22Rv1 (cell line): ENCODE measurements around the gene SRSF7.

ENCODE experiments used
- H3K27ac ChIP-seq: fragments of 450-650 bp; 2 replicates; pipeline ENCODE4 v1.5.1; 2017
- CTCF ChIP-seq: fragments of 450-650 bp; IDR thresholded peaks from 2 replicates; pipeline ENCODE4 v1.5.1; 2017; ENCODE audit warnings: mild to moderate bottlenecking
- ZFX ChIP-seq: fragments of 450-650 bp; IDR thresholded peaks from 2 replicates; pipeline ENCODE4 v1.6.1; 2017; ENCODE audit warnings: antibody characterized with exemption, borderline replicate concordance

SRSF7 gene

GRCh38 chr2:38791744-38792143, 40.6 kb upstream of the SRSF7 start:
- no peak for TF ChIP-seq ZFX
- no peak for TF ChIP-seq CTCF
- no peak overlapping the region for H3K27ac ChIP-seq

- no peak for TF ChIP-seq ZFX
- no peak for TF ChIP-seq CTCF
- no peak overlapping the region for H3K27ac ChIP-seq
Observed at GRCh38 chr2:38789691-38790090, 38.5 kb upstream of the SRSF7 start.

- H3K27ac ChIP-seq = no peak overlapping the region
- no peak for TF ChIP-seq ZFX
- TF ChIP-seq CTCF = no peak
Observed at GRCh38 chr2:38788306-38788705, 37.1 kb upstream of the SRSF7 start.

GRCh38 chr2:38783586-38783985, 32.4 kb upstream of the SRSF7 start:
- TF ChIP-seq CTCF (no peak), ZFX (no peak)
- H3K27ac ChIP-seq = peak overlapping the region; percentile 50

GRCh38 chr2:38778687-38779082, 27.5 kb upstream of the SRSF7 start:
- H3K27ac ChIP-seq = peak overlapping the region; percentile 51

GRCh38 chr2:38776531-38776930, 25.4 kb upstream of the SRSF7 start:
- TF ChIP-seq ZFX = no peak
- no peak overlapping the region for H3K27ac ChIP-seq

More at GRCh38 chr2:38778687-38779082, 27.5 kb upstream of the SRSF7 start:
- TF ChIP-seq CTCF (no peak), ZFX (no peak)

- H3K27ac ChIP-seq = no peak overlapping the region
- TF ChIP-seq CTCF (no peak), ZFX (no peak)
Observed at GRCh38 chr2:38775921-38776225, 24.7 kb upstream of the SRSF7 start.

- no peak for TF ChIP-seq CTCF
- no peak for TF ChIP-seq ZFX
- no peak overlapping the region for H3K27ac ChIP-seq
Observed at GRCh38 chr2:38775097-38775920, 24.1 kb upstream of the SRSF7 start.
